ENCODE data around the gene REG1B.

DNA sequence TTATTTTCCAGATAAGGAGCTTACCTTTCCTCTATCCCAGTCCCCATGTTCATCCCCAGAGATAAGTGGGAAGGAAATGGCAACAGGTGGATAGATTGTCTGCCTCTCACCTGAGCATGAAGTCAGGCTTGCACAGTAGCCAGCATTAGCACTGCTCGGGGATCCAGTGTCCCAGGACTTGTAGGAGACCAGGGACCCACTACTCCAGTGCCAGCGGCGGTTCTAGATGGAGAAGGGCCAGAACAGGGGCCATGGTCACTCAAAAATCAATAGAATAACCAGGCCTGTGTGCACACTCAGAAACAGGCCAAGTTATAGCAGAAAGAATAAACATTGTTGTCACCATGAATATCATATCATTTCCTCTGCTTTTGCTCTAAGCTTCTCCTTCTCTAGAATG lies 2.4 kb downstream of the REG1B start:
- TF ChIP-seq, protein P1, sequence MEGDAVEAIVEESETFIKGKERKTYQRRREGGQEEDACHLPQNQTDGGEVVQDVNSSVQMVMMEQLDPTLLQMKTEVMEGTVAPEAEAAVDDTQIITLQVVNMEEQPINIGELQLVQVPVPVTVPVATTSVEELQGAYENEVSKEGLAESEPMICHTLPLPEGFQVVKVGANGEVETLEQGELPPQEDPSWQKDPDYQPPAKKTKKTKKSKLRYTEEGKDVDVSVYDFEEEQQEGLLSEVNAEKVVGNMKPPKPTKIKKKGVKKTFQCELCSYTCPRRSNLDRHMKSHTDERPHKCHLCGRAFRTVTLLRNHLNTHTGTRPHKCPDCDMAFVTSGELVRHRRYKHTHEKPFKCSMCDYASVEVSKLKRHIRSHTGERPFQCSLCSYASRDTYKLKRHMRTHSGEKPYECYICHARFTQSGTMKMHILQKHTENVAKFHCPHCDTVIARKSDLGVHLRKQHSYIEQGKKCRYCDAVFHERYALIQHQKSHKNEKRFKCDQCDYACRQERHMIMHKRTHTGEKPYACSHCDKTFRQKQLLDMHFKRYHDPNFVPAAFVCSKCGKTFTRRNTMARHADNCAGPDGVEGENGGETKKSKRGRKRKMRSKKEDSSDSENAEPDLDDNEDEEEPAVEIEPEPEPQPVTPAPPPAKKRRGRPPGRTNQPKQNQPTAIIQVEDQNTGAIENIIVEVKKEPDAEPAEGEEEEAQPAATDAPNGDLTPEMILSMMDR (IDR thresholded peaks at IDR 0.05) = no peak
- TF ChIP-seq POLR2A (IDR thresholded peaks at IDR 0.05) (no peak), POLR2AphosphoS5 (IDR thresholded peaks at IDR 0.05) (no peak)
